Osteoblast (primary cell): Measurements from ENCODE around the gene IQGAP3. TPM values are rescaled to one million over a fixed set of nuclear protein-coding genes. Genes with fewer than 3 reads are reported as not detected.

Experiments used
- DNase-seq: peaks from one replicate; pipeline ENCODE4 v3.0.0; 2011; ENCODE audit warnings: low spot score, mixed read lengths; ENCODE audit not compliant: insufficient read length; ENCODE audit errors: missing footprints
- H2AFZ ChIP-seq: 2 replicates; pipeline ENCODE4 v1.6.0; 2011; ENCODE audit warnings: mild to moderate bottlenecking, low read length
- H3K27ac ChIP-seq: 2 replicates; pipeline ENCODE4 v1.5.1; 2011; ENCODE audit warnings: mild to moderate bottlenecking, low read depth, low read length, moderate library complexity
- H3K27me3 ChIP-seq: 2 replicates; pipeline ENCODE4 v1.6.0; 2012; ENCODE audit warnings: mild to moderate bottlenecking, control low read depth, inconsistent platforms, low read length, moderate library complexity; ENCODE audit not compliant: insufficient read depth
- H3K36me3 ChIP-seq: 2 replicates; pipeline ENCODE4 v1.5.1; 2011; ENCODE audit warnings: mild to moderate bottlenecking, low read length, control low read depth, moderate library complexity; ENCODE audit not compliant: insufficient read depth
- H3K4me1 ChIP-seq: 2 replicates; pipeline ENCODE4 v1.5.1; 2011; ENCODE audit warnings: mild to moderate bottlenecking, low read length, control low read depth, moderate library complexity; ENCODE audit not compliant: insufficient read depth
- H3K4me2 ChIP-seq: 2 replicates; pipeline ENCODE4 v1.6.0; 2011; ENCODE audit warnings: mild to moderate bottlenecking, low read length; ENCODE audit not compliant: insufficient read depth
- H3K4me3 ChIP-seq: fragments of 200-600 bp; sonication (generic); 3 replicates; pipeline ENCODE4 v1.5.1; 2012; ENCODE audit warnings: mild to moderate bottlenecking, low read length, inconsistent platforms; ENCODE audit not compliant: insufficient read depth
- H3K79me2 ChIP-seq: 2 replicates; pipeline ENCODE4 v1.6.0; 2012; ENCODE audit warnings: mild to moderate bottlenecking, low read length, control low read depth, inconsistent platforms; ENCODE audit not compliant: insufficient read depth
- H3K9me3 ChIP-seq: 2 replicates; pipeline ENCODE4 v1.5.1; 2011; ENCODE audit warnings: low read depth, low read length, control low read depth
- H4K20me1 ChIP-seq: 2 replicates; pipeline ENCODE4 v1.6.0; 2012; ENCODE audit warnings: mild to moderate bottlenecking, low read length, control low read depth; ENCODE audit not compliant: insufficient read depth
- total RNA-seq: library from RNA; depleted of rRNA; stranded (reverse); fragments of >200 nt; gene quantifications from 2 replicates; pipeline ENCODE4 v1.2.3, GENCODE V29; 2012
- TF ChIP-seq, protein P1 (sequence below): IDR thresholded peaks from 2 replicates; pipeline ENCODE4 v1.5.1; 2011; ENCODE audit warnings: mild to moderate bottlenecking, low read depth, low read length, moderate library complexity; ENCODE audit errors: extremely low read depth

IQGAP3 gene
- total RNA-seq, 1 donor, result 2.9 TPM

DNA sequence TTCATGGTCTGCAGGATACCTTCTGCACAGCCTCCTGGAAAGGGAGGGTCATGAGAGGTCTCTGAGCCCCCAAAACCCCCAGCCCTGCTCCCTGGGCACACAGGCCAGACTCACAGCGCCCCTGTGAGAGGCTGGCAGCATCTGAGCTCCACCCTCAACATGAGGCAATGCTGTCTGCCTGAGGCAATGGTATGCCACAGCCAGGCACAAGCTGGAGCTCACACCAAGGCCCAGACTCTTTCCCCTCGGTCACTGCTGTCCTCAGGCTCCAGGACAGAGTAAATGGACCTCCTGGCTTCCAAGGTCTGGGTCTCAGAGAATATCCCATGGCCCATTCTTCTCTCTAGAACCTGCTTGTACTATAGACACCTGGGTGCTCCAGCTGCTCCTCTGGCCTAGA lies 89.0 kb downstream of the IQGAP3 start:
- TF ChIP-seq, protein P1, sequence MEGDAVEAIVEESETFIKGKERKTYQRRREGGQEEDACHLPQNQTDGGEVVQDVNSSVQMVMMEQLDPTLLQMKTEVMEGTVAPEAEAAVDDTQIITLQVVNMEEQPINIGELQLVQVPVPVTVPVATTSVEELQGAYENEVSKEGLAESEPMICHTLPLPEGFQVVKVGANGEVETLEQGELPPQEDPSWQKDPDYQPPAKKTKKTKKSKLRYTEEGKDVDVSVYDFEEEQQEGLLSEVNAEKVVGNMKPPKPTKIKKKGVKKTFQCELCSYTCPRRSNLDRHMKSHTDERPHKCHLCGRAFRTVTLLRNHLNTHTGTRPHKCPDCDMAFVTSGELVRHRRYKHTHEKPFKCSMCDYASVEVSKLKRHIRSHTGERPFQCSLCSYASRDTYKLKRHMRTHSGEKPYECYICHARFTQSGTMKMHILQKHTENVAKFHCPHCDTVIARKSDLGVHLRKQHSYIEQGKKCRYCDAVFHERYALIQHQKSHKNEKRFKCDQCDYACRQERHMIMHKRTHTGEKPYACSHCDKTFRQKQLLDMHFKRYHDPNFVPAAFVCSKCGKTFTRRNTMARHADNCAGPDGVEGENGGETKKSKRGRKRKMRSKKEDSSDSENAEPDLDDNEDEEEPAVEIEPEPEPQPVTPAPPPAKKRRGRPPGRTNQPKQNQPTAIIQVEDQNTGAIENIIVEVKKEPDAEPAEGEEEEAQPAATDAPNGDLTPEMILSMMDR, result no peak

DNA sequence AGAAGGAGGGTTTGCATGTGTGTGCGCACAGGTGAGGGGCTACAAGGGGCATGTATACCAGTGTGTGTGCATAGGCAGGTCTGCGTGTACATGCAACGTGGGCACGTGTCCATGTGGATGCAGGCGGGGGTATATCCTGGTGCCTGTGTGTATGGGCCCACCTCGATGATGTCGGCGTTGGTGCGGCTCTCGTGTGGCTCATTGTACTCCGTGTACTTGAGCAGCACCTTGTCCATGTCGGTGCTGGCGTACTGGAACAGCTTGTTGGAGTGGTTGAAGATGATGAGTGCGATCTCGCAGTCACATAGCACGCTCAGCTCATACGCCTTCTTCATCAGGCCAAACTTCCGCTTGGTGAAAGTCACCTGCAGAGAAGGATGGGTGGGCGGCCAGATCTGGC lies 90.1 kb downstream of the IQGAP3 start:
- no peak overlapping the region for H2AFZ ChIP-seq
- peaks cover 78% of the 10 kb centered on the region for H4K20me1 ChIP-seq
- no peak overlapping the region for H3K27ac ChIP-seq
- H3K27me3 ChIP-seq, result no peaks in the 10 kb centered on the region
- H3K4me2 ChIP-seq, result no peak overlapping the region
- no peaks in the 10 kb centered on the region for H3K9me3 ChIP-seq
- peaks cover 10% of the 10 kb centered on the region for H3K4me1 ChIP-seq
- TF ChIP-seq, protein P1, result no peak
- no peak overlapping the region for H3K4me3 ChIP-seq
- H3K79me2 ChIP-seq, result peaks cover 96% of the 10 kb centered on the region
- peaks cover 56% of the 10 kb centered on the region for H3K36me3 ChIP-seq
- DNase-seq, result no peak

More for the DNA sequence above, 89.0 kb downstream of the IQGAP3 start:
- H3K79me2 ChIP-seq, result peaks cover 97% of the 10 kb centered on the region
- peaks cover 85% of the 10 kb centered on the region for H4K20me1 ChIP-seq
- no peaks in the 10 kb centered on the region for H3K9me3 ChIP-seq
- H2AFZ ChIP-seq, result no peak overlapping the region
- H3K27me3 ChIP-seq, result no peaks in the 10 kb centered on the region
- H3K36me3 ChIP-seq, result peaks cover 45% of the 10 kb centered on the region
- no peak overlapping the region for H3K27ac ChIP-seq
- no peak overlapping the region for H3K4me2 ChIP-seq
- DNase-seq, result no peak
- H3K4me1 ChIP-seq, result peaks cover 3% of the 10 kb centered on the region
- H3K4me3 ChIP-seq, result no peak overlapping the region

DNA sequence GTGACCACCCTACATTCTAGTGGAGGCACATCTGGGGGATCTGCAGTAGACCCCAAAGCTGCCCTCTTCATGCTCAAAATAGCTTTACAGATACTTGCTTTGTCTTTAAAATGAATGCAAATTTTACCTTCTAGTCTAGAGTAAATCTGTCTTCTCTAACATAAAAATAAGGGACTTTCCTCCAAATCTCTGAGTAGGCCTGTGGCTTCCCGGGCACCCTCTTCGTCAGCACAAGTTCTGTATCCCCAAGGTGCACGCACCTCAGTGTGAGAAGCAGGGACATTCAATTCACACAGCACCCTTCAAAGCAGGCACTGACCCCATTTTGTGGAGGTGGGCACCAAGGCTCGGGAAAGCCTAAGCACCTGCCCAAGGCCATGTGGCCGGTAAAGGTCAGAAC lies 90.8 kb downstream of the IQGAP3 start:
- H3K79me2 ChIP-seq, result peaks cover 93% of the 10 kb centered on the region
- H3K9me3 ChIP-seq, result no peaks in the 10 kb centered on the region
- no peak overlapping the region for H3K4me2 ChIP-seq
- no peak overlapping the region for H3K4me3 ChIP-seq
- peaks cover 62% of the 10 kb centered on the region for H3K36me3 ChIP-seq
- peaks cover 16% of the 10 kb centered on the region for H3K4me1 ChIP-seq
- DNase-seq, result no peak
- no peaks in the 10 kb centered on the region for H3K27me3 ChIP-seq
- TF ChIP-seq, protein P1, result no peak
- no peak overlapping the region for H3K27ac ChIP-seq
- no peak overlapping the region for H2AFZ ChIP-seq
- peaks cover 78% of the 10 kb centered on the region for H4K20me1 ChIP-seq

DNA sequence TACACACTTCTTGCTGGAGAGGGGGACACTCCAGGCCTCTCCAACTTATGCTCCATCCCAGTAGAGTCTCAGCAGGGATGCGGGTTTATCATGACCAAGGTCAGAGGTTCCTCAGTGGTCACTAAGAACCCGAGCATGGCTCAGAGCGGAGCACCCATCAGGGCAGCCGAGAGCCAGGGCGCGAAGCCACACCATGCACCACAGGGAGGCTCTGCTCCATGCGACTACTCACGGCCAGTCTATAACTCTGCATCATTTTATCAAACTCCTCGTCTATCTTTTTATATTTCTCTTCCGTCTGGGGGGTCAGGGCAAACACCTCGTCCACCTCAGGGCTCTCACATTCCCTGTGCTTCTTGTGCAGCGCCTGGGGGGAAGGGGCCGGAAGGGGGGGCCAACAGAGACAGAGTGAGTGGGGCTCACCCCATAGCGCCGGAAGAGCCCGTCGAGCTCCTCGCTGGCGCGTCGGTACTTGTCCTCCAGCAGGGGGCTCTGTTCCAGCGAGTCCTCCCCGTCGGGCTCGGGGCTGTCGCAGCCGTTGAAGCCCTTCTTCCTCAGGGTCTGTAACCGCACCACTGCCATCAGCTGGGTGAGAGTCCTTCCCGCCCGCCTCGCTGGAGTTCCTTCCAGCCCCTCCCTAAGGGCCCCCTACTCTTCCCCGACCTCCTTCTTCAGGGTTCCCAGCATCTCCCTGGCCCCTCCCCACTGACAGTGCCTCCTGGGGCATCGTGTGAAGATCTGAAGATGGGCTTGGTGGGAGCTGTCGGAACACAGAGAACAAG lies 91.8 kb downstream of the IQGAP3 start:
- Histone ChIP-seq H3K27me3 (no peaks in the 10 kb centered on the region), H3K9me3 (no peaks in the 10 kb centered on the region), H3K27ac (no peak overlapping the region), H3K79me2 (peaks cover 93% of the 10 kb centered on the region), H4K20me1 (peaks cover 77% of the 10 kb centered on the region), H2AFZ (no peak overlapping the region), H3K4me3 (no peak overlapping the region), H3K36me3 (peaks cover 71% of the 10 kb centered on the region), H3K4me1 (peaks cover 18% of the 10 kb centered on the region), H3K4me2 (no peak overlapping the region)
- DNase-seq, result peak; percentile 91
- TF ChIP-seq, protein P1, result peak; percentile 59
